Lower lobe of right lung (tissue), 2 donors: ENCODE measurements around the gene KRTAP10-6. TPM values are rescaled to one million over a fixed set of nuclear protein-coding genes. Genes with fewer than 3 reads are reported as not detected.

Source experiments
- ATAC-seq, 2 donors: fragments of 200-7000 bp; cut with Tn5 transposase; one replicate each; pipeline ENCODE4 v1.9.1; 2020 to 2022; ENCODE audit warnings: mild to moderate bottlenecking in 2 of 2, moderate library complexity in 2 of 2
- DNase-seq: peaks from one replicate; pipeline ENCODE4 v3.0.0-alpha.2; 2020
- H3K27ac ChIP-seq: fragments of 200-600 bp; one replicate; pipeline ENCODE4 v1.8.0; 2022
- H3K27me3 ChIP-seq: fragments of 200-600 bp; one replicate; pipeline ENCODE4 v1.8.0; 2022; ENCODE audit warnings: low read depth
- H3K36me3 ChIP-seq: fragments of 200-600 bp; one replicate; pipeline ENCODE4 v1.8.0; 2022; ENCODE audit warnings: mild to moderate bottlenecking
- H3K4me1 ChIP-seq: fragments of 200-600 bp; one replicate; pipeline ENCODE4 v1.8.0; 2022
- H3K4me3 ChIP-seq: fragments of 200-600 bp; one replicate; pipeline ENCODE4 v1.8.0; 2022; ENCODE audit warnings: mild to moderate bottlenecking
- H3K9me3 ChIP-seq: fragments of 200-600 bp; one replicate; pipeline ENCODE4 v1.8.0; 2022
- intact Hi-C: fragments of 100-400 bp; cut with DNase I; formaldehyde crosslinking; loops from one replicate; pipeline ENCODE4 v1.11.0; 2022
- total RNA-seq: library from RNA; stranded (reverse); fragmentation: NEBNext Ultra II Directional; extraction: Animal tissue kit (Norgen Biotek cat#: 25700); gene quantifications from one replicate; pipeline ENCODE4 v1.2.1, GENCODE V29; 2021
- TF ChIP-seq, protein P1 (sequence below): fragments of 200-600 bp; IDR thresholded peaks from one replicate; pipeline ENCODE4 v1.8.0; 2022; ENCODE audit warnings: antibody characterized with exemption, mild to moderate bottlenecking
- donor health status: DM: no; HTN: yes; CAD: no; lungs with severe emphysema.

KRTAP10-6 gene
- total RNA-seq, 1 donor from 2014 or later: not detected

DNA sequence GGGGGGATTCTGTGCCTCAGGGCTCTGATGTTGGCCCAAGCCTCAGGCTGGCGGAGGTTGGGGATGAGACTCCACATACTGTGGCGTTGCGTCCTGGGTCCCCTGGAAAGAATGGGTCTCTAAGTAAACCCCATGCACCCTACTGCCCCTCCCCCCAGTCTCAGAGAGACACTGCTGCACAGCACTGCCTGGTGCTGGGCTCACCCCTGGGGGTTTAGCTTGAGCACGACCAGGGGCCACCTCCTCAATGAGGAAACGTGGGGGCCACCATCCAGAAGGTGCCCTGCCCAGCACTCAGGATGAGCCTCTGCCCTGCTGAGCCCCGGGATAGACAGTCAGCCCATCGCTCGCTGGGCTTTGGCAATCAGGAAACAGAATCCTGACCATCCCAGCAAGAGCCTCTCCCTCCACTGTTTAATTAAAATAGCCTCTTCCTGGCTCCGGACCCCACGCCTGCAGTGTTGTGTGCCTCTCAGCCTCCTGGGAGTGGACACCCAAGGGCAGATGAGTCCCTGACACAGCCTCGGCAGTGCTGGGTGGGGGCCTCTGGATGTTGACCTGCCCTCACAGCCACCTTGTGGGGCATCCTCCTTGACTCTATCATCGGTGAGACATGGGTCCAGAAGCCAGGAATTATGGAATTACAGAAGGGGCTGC is 22.3 kb downstream of the KRTAP10-6 start:
- H3K4me1 ChIP-seq: no peaks in the 10 kb centered on the region
- H3K9me3 ChIP-seq: peaks cover 7% of the 10 kb centered on the region
- H3K27ac ChIP-seq: no peak overlapping the region
- ATAC-seq (no peak), DNase-seq (peak; percentile 31)
- H3K27me3 ChIP-seq: peaks cover 5% of the 10 kb centered on the region
- intact Hi-C loops: no loop called here
- H3K4me3 ChIP-seq: no peak overlapping the region
- TF ChIP-seq, protein P1, sequence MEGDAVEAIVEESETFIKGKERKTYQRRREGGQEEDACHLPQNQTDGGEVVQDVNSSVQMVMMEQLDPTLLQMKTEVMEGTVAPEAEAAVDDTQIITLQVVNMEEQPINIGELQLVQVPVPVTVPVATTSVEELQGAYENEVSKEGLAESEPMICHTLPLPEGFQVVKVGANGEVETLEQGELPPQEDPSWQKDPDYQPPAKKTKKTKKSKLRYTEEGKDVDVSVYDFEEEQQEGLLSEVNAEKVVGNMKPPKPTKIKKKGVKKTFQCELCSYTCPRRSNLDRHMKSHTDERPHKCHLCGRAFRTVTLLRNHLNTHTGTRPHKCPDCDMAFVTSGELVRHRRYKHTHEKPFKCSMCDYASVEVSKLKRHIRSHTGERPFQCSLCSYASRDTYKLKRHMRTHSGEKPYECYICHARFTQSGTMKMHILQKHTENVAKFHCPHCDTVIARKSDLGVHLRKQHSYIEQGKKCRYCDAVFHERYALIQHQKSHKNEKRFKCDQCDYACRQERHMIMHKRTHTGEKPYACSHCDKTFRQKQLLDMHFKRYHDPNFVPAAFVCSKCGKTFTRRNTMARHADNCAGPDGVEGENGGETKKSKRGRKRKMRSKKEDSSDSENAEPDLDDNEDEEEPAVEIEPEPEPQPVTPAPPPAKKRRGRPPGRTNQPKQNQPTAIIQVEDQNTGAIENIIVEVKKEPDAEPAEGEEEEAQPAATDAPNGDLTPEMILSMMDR: no peak
- no peaks in the 10 kb centered on the region for H3K36me3 ChIP-seq

DNA sequence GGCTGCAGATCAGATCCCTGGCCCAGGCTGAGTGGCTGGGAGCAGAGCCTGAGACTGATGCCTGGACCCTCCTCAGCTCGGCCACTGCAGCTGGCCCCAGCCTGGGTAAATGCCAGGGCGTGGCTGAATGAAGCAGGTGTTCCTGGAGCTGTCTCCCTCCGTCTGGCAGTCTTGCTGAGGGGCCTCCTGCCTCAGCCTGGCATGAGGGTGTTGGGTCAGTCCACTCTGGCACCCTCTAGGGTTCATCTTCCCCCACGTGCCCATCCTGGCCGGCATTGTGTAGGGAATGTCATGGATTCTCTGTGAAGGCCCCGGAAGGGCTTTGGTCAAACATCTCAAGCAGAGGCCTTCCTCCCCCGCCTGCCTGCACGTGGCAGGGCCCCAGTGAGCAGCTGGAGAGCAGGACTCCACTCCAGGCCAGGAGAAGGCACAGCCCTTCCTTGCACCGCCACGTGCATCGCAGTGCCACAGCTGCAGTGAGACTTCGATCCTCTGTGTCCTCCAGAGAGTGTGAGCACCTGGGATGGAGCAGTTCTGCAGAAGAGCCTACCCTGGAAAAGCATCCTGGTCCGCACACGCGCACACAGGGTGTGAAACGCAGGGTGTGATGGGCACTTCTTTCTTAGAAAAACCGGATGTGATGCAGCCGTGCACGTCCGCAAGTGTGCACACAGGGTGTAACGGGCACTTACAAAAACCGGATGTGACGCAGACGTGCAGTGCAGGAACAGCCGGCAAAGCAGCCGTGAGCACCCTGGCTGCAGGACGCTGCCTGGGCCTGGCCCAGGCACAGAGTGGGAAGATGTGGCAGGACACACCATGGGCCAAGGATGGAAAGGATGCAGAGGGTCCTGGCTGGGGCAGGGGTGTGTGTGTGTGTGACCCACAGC is 23.4 kb downstream of the KRTAP10-6 start:
- intact Hi-C loops: no loop called here
- Histone ChIP-seq H3K4me3 (no peak overlapping the region), H3K27me3 (peaks cover 5% of the 10 kb centered on the region), H3K9me3 (peaks cover 7% of the 10 kb centered on the region), H3K36me3 (no peaks in the 10 kb centered on the region), H3K4me1 (no peaks in the 10 kb centered on the region), H3K27ac (no peak overlapping the region)
- TF ChIP-seq, protein P1: no peak
- ATAC-seq: no peak
- DNase-seq: no peak

- Histone ChIP-seq H3K4me3 (no peak overlapping the region), H3K27ac (no peak overlapping the region), H3K27me3 (peaks cover 5% of the 10 kb centered on the region), H3K9me3 (peaks cover 7% of the 10 kb centered on the region), H3K36me3 (no peaks in the 10 kb centered on the region), H3K4me1 (no peaks in the 10 kb centered on the region)
- no peak for ATAC-seq
- TF ChIP-seq, protein P1: no peak
- intact Hi-C loops: no loop called here
- peak; percentile 35 for DNase-seq
Observed at GRCh38 chr21:44568261-44568660, 24.0 kb downstream of the KRTAP10-6 start.

DNA sequence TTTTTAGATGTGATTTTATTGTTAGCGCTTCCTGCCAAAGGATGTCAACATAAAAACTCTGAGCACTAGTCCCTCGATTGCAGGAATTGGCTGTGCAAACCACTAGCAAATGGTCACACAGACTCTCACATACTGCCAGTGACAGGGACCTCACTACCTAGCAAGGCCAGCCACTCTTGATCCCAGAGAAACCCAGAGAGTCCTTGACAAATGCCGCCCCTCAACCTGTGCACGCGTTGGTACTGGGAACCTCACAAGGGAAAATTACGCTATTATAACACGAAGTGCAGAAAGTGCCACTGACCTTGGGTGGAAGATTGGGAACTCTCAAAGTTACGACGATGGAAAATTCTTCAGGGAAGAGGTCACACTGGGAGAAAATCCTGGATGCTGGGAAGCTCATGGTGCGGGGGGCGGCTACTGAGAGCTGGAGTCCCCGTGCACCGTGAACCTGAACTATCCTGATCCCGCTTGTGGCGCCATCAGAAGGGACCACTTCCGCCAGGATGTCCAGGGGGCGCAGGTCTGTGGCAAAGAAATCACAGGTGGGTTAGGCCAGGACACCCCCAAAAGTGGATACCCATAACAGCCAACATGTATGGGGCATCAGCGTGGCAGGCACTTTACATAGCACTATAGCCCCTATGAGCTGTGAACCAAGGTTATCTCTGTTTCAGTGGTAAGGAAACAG is 24.7 kb downstream of the KRTAP10-6 start:
- H3K27ac ChIP-seq: no peak overlapping the region
- H3K4me3 ChIP-seq: no peak overlapping the region
- intact Hi-C loops: no loop called here
- H3K4me1 ChIP-seq: no peaks in the 10 kb centered on the region
- peaks cover 5% of the 10 kb centered on the region for H3K27me3 ChIP-seq
- no peaks in the 10 kb centered on the region for H3K36me3 ChIP-seq
- ATAC-seq (no peak), DNase-seq (peak; percentile 35)
- TF ChIP-seq, protein P1: no peak
- H3K9me3 ChIP-seq: peaks cover 7% of the 10 kb centered on the region

DNA sequence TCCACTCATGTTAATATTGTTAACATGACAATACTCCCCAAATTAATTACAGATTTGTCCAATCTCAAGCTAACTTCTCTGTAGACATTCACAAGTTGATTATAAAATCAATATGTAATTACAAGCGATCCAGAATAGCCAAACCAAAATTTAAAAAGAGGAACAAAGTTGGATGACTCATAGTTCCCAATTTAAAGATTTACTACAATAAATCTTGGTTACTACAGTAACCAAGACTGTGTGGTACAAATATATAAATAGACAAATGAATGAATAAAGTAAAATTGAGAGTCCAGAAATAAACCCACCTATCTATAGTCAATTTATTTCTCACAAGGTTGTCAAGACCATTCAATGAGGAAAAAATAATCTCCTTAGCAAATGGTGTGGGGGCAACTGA is 25.9 kb downstream of the KRTAP10-6 start:
- Histone ChIP-seq H3K4me3 (no peak overlapping the region), H3K27ac (no peak overlapping the region), H3K9me3 (peaks cover 7% of the 10 kb centered on the region), H3K36me3 (no peaks in the 10 kb centered on the region), H3K27me3 (peaks cover 5% of the 10 kb centered on the region), H3K4me1 (no peaks in the 10 kb centered on the region)
- TF ChIP-seq, protein P1: no peak
- DNase-seq (no peak), ATAC-seq (peak in 1 of 2 donors; percentile 35)
- intact Hi-C loops: no loop called here
